GM19438 (cell line): ENCODE results near the gene CRK.

Experiments
- ATAC-seq: cut with Tn5 transposase; IDR thresholded peaks from one replicate; pipeline ENCODE4 v1.9.1; 2021; ENCODE audit warnings: low read depth; ENCODE audit not compliant: unreplicated experiment

Gene CRK

DNA sequence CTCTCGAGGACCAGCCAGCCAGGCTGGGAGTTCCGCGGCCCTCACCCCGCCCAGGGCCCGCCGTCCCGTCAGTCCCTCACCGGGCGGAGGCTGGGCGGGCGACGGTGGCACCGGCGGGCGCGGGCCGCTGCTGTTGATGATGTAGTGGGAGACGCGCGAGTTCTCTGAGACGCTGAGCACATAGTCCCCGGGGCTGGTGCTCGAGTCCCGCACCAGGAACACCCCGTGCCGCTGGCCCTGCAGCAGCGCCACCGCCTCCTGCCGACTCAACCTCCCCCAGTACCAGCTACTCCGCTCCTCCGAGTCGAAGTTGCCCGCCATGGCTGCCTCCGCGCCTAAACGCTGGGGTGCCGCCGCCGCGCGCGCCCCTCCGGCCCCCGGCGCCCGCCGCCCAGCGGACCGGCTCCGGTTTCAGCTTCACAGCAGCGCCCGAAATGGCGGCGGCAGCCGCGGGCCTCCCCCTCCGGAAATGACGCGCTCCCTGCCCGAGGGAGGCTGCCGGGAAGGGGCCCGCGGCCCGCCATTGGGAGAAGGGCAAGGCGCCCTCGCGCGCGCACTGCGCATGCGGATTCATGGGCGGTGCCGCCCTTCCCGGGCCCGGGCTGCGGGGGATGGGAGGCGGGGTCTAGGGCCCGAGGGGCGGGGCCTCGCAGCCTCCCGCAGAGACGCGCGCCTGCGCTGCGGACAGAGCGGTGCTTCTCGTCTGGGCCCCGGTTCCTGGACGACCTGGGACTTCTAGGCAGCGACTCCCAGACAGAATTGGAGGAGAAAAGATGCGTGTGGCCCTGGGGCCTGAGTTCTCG, at the start of gene CRK:
CRK (minus strand) TSS at position 436 of the 803 bp plus-strand sequence; CDS start at position 321, 115 bp downstream.
- ATAC-seq = peak; percentile 73

DNA sequence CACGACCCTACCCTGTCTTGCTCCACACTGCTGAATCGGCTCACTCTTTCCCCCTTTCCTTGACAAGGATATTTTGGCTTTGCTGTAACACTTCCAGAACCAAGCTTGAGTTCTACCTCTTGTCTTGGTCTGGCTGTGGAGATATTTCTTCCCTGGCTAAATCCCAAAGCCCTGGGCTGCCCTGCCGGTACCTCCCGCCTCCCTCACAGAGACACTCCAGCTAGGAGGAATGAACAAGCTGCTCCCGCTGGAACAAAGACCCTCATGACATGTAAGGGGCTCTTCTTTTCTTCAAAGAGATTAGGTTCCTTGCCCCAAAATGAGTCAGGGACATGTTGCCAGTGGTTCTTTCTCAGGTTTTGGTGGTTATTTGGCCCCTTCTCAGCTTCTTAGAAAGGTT, 49.6 kb upstream of the CRK start:
- ATAC-seq = no peak

DNA sequence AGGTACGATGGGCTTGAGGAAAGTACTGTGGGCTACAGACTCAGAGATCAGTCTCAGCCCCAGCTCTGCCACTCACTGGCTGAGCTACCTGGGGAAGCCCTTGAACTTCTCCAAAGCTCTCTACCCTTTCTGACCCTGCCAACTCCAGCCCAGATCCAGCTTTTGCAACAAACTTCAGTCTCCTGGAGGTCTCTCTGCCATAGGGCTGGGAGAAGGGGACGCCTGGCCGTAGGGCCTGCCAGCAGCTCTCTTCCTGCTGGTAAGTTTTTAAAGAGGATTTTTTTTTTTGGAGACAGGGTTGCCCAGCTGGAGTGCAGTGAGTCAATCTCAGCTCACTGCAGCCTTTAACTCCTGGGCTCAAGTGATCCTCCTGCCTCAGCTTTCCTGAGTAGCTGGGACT, 48.8 kb upstream of the CRK start:
- ATAC-seq = no peak

DNA sequence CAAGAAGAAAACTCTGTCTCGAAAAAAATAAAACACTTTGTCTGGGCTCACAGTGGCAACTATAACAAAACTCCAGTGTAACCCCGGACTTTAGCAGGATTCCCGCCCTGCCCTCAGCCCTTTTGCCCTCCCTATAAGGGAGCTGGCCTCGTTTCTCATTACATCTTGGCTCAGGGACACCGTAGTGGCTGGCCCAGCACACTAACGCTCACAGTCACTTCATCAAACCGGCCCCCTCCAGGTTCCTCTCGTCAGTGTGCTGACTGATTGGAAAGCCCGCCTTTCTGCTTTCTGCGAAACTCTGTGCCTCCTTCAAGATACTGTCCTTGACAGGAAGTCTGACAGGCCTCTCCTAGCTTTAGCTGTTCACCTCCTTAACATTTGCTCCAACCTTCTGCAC, 47.7 kb upstream of the CRK start:
- ATAC-seq = no peak

DNA sequence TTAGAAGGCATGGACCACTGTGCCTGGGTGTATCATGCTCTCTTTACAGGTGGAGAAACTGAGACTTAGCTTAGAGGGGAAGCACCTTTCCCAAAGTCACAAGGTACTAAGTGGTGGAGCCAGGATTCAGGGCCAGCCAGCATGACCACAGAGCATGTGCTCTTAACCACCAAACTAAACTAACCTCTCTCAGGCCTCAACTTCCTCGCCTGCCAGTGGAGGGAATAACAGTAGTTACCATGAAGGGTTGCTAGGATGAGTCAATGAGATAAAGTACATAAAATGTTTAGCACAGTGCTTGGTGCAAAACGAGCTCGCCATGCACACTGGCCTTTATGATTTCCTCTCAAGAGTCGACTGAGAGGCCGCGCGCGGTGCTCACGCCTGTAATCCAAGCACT, 42.8 kb upstream of the CRK start:
- no peak for ATAC-seq

DNA sequence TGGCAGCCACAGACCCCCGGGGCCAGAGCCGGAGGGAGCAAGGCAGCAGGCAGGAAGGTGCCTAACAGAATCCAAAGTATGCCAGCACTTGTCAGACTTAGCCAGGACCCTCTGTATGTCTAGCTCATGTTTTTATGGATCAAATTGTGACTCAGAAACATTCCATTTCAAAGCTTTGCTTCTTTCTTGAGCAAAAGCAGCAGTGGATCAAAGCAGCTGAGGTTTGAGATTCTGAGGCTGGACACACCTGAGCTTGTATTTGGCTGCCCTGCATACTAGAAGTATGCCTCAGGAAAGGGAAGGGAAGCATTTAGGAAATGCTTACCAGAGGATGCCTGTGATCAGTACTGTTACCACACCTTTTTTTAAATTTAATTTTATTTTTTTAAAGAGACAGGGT, 42.2 kb upstream of the CRK start:
- no peak for ATAC-seq

DNA sequence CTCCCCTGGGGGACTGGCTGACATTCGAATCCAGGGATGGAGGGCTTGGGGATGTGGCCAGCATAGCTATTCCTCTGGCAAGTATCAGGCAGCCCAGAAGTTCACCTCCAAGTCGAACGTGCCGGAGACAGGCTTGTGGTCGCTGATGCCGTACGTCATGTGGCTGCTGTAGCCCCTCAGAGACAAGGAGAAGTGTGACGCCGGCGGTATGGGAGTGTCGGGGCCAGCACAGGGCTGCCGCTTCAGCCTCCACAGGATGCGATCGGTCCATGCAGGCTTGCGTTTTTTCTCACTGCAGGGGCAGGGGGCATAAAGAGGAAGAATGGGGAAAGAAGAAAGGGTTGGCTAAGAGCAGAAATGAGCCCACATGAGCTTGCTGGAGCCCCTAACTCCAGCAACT, 41.8 kb upstream of the CRK start:
- no peak for ATAC-seq

DNA sequence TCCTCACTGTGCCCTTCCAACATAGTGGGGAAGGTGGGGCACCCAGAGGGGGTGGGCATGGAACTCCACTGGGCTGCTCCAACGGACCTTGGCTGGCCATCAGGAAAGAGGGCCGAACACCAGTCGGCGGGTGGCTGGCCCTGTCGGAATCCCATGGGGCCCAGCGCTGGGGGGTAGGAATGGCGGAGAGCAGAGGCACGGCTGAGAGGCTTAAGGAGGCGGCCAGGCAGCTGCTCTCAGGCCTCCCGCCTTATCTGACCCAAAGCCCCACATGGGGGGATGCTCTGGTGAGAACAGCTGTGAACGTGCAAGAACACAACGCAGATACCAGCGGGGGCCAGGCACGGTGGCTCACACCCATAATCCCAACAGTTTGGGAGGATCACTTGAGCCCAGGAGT, 40.8 kb upstream of the CRK start:
- no peak for ATAC-seq

DNA sequence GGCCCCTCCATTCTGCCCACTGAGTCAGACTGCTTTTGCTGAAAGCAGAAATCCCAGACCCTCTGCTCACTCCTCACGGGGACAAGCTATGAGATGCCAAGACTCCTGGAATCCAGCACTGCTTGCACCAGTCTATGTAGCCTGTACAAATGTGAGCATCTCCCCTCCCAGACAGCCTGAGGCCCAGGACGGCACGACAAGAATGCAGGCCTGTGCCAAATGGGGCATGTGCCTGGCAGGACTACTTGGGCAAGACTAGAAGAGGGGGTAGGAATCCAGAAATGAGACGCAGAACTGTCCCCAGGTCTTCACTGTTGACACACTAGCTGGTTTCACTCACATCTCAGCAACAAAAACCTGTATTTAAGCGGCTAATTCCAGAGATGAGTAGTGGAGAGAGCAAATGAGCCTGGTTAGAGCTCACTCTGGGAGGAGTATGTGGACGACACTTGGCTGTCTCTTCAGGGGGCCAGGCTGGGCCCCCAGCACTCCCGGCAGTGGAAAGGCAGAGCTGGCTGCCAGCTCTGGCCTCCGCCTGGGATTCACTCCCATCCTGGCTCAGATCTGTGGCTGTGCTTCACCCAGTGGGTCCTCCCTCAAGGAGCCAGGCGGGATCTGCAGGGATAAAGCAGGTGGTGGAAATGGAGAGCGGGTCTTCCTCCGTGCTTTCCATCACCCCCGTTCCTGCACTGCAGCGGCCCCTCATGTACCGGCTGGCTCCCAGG, 39.4 kb upstream of the CRK start:
- no peak for ATAC-seq

DNA sequence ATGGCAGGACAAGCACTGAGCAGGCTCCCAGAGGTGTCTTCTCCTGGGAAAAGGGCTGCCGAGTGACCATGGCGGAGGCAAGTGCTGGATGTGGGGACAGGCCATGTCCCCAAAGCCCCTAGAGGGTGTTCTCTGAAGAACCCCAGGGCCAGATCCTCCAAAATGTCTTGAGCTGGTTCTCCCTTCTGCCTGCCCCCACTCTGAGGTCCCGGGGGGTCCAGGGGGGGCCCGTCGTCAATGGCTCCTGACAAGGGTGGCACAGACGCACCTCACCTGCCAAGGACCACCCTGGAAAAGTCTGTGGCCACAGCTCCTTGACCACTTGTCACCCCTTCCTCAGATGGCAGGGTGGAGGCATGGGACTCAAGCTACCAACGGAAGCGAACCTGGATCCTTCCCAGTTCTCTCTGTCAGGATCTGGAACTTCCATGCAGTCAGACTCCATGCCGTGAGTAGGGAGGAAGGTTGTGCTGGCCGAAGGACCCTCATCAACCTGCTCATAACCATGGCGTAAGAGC, 38.8 kb upstream of the CRK start:
- ATAC-seq = no peak

DNA sequence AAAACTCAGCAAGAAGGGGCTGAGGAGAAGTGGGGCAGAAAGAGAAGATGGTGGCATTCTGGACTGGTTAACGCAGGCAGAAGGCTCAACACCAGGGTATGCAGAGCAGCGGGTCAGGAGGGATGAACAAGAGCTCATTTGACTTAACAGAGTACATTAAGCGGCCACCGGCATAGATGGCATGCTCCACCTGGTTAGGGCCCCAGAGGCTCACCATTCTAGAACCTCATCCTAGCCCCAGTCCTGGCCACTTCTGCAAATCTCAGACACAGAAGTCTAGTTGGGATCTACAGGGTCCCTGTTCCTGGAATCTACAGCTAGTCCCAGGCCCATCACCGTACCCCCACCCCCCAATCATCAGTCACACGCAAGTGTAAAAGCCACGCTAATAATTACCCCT, 38.2 kb upstream of the CRK start:
- no peak for ATAC-seq

DNA sequence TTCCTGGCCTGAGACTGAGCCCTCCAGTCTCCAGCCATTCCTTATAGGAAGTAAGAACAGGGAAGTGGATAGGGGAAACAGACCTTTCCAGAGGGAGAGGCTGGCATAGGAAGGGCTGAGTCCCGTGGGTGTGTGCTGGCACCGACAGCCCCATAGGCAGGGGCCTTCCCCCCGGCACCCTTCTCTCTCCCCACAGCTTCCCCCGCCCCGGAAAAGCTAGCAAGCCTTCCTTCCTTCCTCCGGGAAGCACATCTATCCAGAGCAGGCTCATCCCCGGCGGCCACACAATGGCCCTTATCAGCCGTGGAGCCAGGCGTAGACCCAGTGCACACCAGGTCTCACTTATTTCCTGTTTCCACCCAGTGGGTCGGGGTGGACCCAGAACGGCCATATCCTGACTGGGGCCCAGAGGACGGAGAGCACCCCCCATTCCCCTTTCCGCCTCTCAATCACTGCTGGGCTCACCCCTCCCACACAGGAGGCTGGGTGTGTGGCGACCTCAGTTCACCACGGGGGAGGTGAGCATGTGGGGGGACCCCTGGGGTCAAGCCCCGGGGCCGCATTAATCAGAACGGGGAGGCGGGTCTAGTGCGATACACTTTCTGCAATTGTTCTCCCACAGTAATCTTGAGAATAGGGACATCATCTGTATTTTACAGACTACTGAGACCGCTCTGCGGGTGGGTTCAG, 37.4 kb upstream of the CRK start:
- no peak for ATAC-seq

DNA sequence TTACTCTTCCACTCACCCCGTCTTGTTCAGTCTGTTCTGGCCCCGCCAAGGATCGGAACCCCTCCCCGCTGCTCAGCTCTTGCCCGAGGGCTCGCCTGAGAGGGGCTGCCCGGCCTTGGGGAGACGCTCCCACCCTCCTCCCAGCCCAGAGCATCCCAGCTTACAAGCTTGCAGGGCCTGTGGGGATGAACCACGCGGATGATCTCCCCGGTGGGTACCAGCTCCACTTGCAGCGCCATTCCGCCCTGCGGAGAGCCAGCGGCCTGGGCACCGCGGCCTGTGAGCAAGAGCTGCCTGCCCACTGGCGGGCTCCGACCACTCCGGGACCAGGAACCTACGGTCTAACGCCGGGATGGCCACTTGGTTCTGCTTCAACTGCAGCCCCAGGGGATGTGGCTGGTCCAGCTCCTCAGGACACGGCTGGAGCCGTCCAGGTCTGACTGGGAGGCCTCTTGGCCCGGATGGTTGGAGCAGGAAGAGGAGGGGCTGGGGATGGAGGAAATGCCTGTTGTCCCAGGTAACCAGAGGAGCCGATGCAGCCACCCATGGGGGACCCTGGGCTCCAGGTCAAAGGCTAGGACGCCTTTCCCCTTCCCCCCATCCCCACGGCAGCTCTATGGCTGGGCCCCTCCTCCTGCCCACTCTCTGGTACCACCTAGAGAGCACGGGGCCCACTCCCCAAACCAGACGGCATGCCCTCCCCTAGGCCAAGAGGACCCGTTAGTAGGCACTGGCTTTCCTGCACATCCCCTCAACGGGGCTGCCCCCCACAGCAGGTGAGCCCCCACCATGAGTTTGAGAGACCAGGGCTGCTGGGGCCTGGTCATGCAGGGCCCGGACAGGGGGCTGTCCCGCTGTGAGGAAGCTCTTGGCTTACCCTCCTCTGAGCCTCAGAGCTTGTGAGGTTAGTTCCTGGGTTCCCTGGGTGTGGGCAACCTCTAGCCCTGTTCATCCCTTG, 36.5 kb upstream of the CRK start, which contains the start of gene MYO1C:
MYO1C (minus strand) TSS at position 438 of the 958 bp plus-strand sequence; CDS start at position 239, 199 bp downstream.
- no peak for ATAC-seq

DNA sequence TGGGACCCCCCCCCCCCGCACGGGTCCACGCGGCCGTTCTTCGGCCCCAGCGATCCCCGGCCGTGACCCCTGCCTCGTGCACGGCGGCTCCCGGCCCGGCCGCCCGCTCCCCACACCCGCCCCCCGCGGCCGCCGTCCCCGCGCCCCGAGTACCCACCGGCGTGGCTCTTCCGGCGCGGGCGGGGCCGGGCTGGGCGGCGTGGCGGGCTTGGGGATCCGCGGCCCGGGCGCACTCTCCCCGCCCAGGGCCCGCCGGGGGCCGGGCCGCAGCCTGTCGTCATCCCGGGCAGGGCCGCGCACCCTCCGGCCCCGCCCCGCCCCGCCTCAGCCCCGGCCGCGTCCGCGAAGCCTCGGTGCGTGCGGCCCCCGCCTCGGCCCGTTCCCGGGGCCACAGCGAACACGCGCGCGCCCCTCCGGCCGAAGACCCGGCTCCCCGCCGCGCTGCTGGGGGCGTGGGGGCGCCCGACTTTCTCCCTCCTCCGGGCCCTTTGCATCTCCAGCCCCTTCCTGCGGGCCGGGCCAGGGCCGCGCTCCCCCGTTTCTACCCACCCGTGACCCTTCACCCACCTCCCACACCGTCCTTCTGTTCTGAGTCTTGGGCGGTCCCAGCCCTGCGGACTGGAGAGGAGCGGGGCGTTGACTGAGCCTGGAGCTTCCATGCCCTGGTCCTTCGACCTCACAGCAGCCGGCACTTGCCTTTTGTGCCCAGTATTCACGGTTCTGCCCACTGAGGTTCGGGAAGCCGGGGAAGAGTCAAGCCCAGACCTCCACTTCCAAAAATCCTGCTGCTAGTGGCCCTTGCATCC, 35.6 kb upstream of the CRK start:
- peak; percentile 41 for ATAC-seq

DNA sequence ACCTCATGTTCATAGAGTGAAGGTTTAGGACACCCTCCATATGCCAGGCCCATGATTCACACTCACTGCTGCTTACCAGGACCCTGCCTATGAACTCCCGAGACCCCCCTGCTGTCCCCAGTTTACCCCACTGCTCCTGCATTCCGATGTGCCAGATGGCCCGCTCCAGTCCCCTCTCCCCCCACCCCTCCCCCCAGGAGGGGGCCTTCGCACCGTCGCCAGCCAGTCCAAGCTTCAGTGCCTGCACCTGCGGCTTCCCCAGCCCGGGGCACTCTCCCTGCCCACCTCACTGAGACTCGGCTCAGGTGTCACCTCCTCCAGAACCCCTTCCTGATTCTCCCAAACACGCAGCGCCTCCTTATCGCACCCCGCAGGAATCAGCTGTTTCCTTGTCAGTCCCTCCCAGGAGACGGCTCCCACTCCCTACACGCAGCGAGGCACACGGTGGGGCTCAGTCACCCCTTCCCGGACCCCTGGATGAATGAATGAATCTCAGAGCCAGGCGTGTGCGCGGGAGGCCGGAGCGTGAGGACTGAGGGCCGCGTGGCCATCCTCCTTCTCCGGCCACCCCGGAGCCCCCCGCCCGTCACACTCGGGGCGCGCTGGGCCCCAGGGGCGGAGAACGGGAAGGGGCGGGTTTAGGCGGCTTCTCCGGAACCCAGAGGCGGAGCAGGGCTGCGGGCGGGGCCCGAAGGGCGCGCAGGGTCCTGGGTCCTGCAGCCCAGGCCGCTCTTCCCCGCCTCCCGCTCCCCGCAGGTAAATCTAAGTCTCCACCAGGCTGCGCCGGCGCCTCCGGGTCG, 34.8 kb upstream of the CRK start:
- peak; percentile 41 for ATAC-seq

DNA sequence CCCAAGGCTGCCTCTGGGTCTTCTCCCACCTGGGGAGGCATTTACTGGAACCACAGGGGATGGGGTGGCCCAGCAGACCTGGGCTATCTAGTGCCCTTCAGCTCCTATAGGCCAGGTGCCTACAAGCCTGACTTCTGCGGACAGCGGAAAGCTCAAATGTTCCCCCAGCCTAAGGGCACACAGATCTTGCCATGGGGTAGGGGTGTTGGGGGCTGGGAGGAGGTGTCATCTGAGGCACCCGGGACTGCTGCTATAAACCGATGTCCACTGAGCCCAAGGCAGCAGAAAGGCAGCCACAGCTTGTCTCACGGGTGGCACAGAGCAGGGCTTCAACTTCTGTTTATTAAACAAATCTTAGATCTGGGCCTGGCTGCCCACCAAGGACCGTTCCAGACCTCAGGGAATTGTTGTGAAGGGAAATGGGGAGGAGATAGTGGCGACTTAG, 32.8 kb upstream of the CRK start:
- no peak for ATAC-seq

DNA sequence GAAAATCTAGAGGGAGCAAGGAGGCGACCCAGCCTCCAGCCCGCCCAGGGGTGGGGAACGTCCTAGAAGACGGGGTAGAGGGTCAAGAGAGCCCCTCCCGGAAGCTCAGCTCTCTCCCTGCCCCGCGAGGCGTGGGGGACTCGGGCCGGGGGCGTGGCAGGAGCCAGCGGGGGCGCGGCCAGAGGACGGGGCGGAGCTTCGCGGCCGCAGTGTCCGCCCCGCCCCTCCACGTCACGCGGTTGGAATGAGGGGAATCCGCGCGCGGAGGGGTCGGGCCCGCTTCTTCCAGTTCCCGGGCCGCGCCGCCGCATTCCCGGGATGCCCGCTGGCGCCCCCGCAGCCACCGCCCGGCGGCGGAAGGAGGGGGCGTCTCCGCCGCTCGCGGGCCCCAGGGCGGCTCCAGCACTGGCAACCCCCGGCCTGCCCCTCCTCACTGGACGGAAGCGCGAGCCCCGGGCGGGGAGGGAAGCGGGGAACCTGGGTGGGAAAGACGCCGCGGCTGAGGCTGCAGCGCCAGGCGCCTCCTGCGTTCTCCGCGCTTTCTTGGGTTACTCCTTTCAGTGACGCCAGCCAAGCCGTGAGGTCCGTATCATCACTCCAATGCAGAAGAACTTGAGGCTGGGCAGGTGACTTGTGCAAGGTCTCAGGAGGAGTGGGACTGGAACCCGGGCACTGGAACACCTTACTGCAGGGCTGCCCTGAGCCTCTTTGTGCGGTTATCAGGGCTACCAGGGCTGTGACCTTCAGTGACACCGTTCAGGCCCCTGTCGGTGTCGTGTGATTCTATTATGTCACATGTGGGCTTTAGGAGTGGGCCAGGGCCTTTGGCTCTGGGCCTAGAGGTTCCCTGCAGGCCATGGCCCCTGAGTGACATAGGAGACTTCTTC, 32.1 kb upstream of the CRK start:
- ATAC-seq = no peak
